Colon (tissue), 2 donors: Measurements from ENCODE around the gene TMPRSS4.
"Not testable (repeated sequence)": the region's sequence is repeated elsewhere in the genome, so short reads cannot be mapped to it uniquely, and the experiment has no call there.

Experiments used
- FAIRE-seq: peaks from 2 replicates; lab custom pipeline; 2012; peaks lifted over from hg19 to GRCh38; lab: Jason Lieb, UNC
- donor health status: control.
- donor health status: control.

Gene TMPRSS4

DNA sequence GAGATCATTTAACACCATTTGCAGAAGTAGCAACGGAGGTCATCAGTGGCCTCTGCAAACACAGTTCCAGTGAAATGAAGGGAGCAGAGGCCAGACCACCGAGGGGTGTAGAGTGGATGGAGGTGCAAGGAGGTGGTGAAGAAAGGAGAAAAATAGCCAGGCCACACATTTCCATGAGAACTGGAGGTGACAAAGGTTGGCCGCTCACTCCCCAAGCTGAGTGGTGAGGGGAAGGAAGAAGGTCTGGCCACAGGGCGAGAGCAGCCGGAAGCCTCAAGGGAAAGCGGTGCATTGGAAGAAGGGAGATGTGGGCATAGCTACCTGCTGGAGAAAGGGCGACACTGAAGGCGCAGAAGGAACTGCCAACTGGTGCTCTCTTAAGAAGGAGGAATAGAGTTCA lies 20.1 kb upstream of the TMPRSS4 start:
- FAIRE-seq, result no peak

- FAIRE-seq, result no peak
These were observed 19.4 kb upstream of the TMPRSS4 start for GRCh38 chr11:118057251-118058145.

- FAIRE-seq, result no peak
These were observed 18.3 kb upstream of the TMPRSS4 start for GRCh38 chr11:118058311-118059245.

- FAIRE-seq, result no peak
These were observed 17.5 kb upstream of the TMPRSS4 start for GRCh38 chr11:118059246-118059940.

- FAIRE-seq, result no peak
These were observed 16.7 kb upstream of the TMPRSS4 start for GRCh38 chr11:118060081-118060661.

- FAIRE-seq, result no peak
These were observed 16.0 kb upstream of the TMPRSS4 start for GRCh38 chr11:118060869-118061268.

DNA sequence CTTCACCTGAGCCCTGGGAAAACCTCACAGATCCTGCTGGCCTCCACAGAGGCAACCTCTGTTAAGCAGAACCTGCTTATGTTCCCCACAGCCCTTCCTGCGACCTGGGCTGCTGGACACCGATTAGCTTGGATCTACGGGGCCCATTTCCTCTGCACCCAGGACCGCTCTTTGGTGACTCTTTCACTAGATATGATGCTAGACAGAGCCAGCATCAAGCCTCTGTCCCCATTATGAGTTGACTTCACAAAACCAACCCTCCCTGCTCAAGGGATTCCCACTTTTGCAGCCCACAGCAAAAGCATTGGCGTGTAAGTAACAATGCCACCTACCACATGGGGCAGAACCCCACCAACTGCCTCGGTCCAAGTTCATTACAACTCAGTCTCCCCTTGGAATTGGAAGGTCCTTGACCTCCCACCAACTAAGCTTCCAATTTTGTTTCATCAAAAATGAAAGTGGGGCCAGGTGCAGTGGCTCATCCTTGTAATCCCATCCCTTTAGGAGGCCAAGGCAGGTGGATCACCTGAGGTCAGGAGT lies 15.2 kb upstream of the TMPRSS4 start:
- FAIRE-seq, result no peak

DNA sequence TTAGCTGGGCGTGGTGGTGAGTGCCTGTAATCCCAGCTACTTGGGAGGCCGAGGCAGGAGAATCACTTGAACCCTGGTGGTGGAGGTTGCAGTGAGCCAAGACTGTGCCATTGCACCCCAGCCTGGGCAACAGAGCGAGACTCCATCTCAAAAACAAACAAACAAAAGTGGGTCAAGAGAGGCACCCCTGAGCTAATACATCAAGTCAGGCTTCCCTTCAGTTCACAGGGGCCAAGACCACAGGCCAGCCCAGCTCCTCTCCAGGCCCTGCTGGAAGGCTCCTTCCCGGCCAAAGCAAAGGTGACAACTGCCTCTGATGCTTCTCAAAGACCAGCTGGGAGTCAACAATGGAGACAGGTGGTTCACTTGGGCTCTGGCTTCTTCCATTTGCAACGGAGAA lies 14.7 kb upstream of the TMPRSS4 start:
- FAIRE-seq, result not testable (repeated sequence)

GRCh38 chr11:118062631-118063030 lies 14.2 kb upstream of the TMPRSS4 start:
- not testable (repeated sequence) for FAIRE-seq

GRCh38 chr11:118064956-118065355 lies 11.9 kb upstream of the TMPRSS4 start:
- FAIRE-seq, result no peak

GRCh38 chr11:118065384-118065783 lies 11.5 kb upstream of the TMPRSS4 start:
- FAIRE-seq, result no peak

- no peak for FAIRE-seq
These were observed 9.9 kb upstream of the TMPRSS4 start for GRCh38 chr11:118067006-118067405.

GRCh38 chr11:118068206-118068944 lies 8.5 kb upstream of the TMPRSS4 start:
- FAIRE-seq, result no peak

DNA sequence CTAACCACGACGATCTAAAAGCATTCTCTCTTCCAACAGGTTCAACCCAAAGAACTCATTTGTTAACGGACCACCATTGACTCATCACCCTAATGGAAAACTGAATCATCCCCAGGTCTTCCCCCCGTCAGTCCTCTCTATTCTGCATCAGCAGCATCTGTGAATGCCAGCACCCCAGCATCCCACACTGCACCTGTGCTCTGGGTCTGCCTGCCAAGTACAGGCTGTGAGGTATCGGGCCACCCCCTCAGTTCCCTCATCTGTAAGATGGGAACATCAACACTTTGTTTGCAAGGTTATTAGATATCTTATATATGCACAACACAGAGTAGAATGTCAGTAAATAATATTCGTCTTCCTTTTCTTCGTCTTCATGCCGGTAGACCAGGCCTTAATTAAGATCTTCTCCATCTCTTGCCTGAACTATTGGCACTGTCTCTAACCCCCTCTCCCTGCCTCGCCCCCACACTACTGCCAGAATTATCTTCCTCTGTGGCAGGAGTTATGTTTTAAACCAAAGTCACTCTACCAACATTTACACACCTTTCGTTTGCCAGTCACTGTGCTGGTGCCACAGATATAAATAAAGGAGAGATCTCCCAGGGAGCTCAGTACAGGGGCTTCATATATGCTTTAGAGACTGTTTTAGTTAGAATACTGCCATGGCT lies 7.8 kb upstream of the TMPRSS4 start:
- FAIRE-seq, result no peak

DNA sequence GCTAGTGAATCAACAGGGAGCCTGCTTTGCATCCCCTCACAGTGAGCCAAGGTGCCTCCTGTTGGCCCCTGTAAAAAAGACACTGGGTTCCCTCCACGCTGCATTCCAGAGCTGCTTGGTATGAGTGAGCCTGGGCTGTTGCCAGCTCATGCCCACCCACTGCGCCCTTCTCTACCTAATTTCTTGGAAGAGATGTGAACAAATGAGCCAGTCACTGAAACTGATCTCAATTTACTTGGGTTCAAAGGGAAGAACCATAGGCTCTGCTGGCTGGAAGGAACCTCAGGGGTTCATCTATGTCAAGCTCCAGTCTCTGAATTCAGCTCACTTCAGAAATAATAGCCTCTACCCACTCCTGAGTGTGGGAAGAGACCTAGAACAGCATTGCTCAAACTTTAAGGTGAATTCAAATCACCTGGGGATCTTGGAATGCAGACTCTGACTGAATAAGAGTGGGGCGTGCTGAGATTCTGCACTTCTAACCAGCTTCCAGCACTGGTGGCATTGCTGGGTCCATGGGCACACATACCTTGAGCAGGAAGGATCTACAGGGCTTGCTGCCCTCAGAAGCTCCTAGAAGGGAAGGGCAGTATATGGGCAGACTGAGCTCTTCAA lies 5.4 kb upstream of the TMPRSS4 start:
- no peak for FAIRE-seq

GRCh38 chr11:118073554-118073953 lies 3.3 kb upstream of the TMPRSS4 start:
- FAIRE-seq, result no peak

DNA sequence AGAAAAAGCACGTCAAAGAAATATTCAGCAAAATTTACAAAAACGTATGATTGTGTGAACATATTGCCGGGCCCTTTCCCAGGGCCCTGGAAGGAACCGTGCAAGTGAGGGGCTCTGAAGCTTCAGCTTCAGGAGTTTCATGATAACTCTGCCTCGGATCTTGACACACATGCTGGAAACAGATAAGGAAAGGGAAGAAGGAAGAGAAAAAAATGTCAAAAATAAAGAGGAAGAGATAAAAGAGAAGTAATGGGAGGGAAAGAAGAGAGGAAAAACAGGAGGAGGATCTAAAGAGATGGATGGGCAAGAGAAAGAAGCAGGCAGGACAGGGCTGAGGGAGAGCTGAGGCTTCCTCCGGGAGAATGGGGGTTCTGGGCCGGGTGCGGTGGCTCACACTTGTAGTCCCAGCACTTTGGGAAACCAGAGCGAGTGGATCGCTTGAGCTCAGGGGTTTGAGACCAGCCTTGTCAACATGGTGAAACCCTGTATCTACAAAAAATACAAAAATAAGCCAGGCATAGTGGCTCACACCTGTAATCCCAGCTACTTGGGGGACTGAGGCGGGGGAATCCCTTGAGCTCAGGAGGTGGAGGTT lies 2.7 kb upstream of the TMPRSS4 start:
- no peak for FAIRE-seq

- FAIRE-seq, result no peak
These were observed 2.1 kb upstream of the TMPRSS4 start for GRCh38 chr11:118074785-118075184.

GRCh38 chr11:118078911-118079411 lies 2.1 kb downstream of the TMPRSS4 start:
- no peak for FAIRE-seq
